Stimulated activated CD8-positive, alpha-beta memory T cell treated with anti-CD3 and anti-CD28 coated beads, Interleukin-4, amount 100 ng/mL, for 4 hours (primary cell): Measurements from ENCODE around the gene BSG.
A peak's percentile ranks its signal among the peaks of the same experiment; 100 is the strongest.
"Not testable (repeated sequence)": the region's sequence is repeated elsewhere in the genome, so short reads cannot be mapped to it uniquely, and the experiment has no call there.

Experiments
- DNase-seq, 2 donors: peaks; one replicate each; pipeline ENCODE4 v3.0.0-alpha.2; 2020; ENCODE audit warnings: low read depth in 2 of 2, low spot score in 1 of 2

The BSG gene

GRCh38 chr19:603779-604178 lies 31.4 kb downstream of the BSG start:
- not testable (repeated sequence) for DNase-seq

- no peak for DNase-seq
Observed at GRCh38 chr19:604355-604754, 32.0 kb downstream of the BSG start.

GRCh38 chr19:605061-605971 lies 32.9 kb downstream of the BSG start:
- not testable (repeated sequence) for DNase-seq

- DNase-seq: no peak
Observed at GRCh38 chr19:607301-608154, 35.1 kb downstream of the BSG start.

GRCh38 chr19:608155-609003 lies 36.0 kb downstream of the BSG start:
- no peak for DNase-seq

GRCh38 chr19:609004-609346 lies 36.6 kb downstream of the BSG start:
- no peak for DNase-seq

- DNase-seq: no peak
Observed at GRCh38 chr19:610071-610800, 37.8 kb downstream of the BSG start.

- DNase-seq: peak in 1 of 2 donors; percentile 32
Observed at GRCh38 chr19:610801-611480, 38.5 kb downstream of the BSG start.

GRCh38 chr19:611481-611868 lies 39.1 kb downstream of the BSG start:
- DNase-seq: peak in 1 of 2 donors; percentile 54

- no peak for DNase-seq
Observed at GRCh38 chr19:612941-613340, 40.5 kb downstream of the BSG start.

GRCh38 chr19:613732-614567 lies 41.6 kb downstream of the BSG start:
- no peak for DNase-seq

GRCh38 chr19:615619-616018 lies 43.2 kb downstream of the BSG start:
- DNase-seq: no peak

GRCh38 chr19:616062-616700 lies 43.8 kb downstream of the BSG start:
- DNase-seq: no peak

- no peak for DNase-seq
Observed at GRCh38 chr19:616747-617526, 44.5 kb downstream of the BSG start.

GRCh38 chr19:617551-618246 lies 45.3 kb downstream of the BSG start:
- DNase-seq: no peak

GRCh38 chr19:618247-618619 lies 45.8 kb downstream of the BSG start:
- no peak for DNase-seq

- no peak for DNase-seq
Observed at GRCh38 chr19:618674-619285, 46.4 kb downstream of the BSG start.
